HepG2 (cell line): ENCODE measurements around the gene PTGDS. TPM values are rescaled to one million over a fixed set of nuclear protein-coding genes. Genes with fewer than 3 reads are reported as not detected.

Experiments
- CCAR2 ChIP-seq: fragments of 200-400 bp; formaldehyde crosslinking; optimal IDR thresholded peaks from 2 replicates; pipeline ENCODE3; 2018; ENCODE audit warnings: low read depth, mild to moderate bottlenecking, low read length, moderate library complexity
- ESRRA ChIP-seq: sonication (generic); formaldehyde crosslinking; IDR thresholded peaks from 2 replicates; pipeline ENCODE4 v1.5.1; 2020; ENCODE audit warnings: mild to moderate bottlenecking, low read depth, missing genetic modification reagents
- KLF13 ChIP-seq: sonication (generic); formaldehyde crosslinking; IDR thresholded peaks from 2 replicates; pipeline ENCODE4 v1.4.0; 2020; ENCODE audit warnings: mild to moderate bottlenecking, missing genetic modification reagents
- PTBP1 ChIP-seq: fragments of 200-400 bp; formaldehyde crosslinking; IDR thresholded peaks from 2 replicates; pipeline ENCODE4 v1.6.1; 2018; ENCODE audit warnings: low read length, low read depth; ENCODE audit not compliant: poor library complexity, severe bottlenecking
- RNF219 ChIP-seq: sonication (generic); formaldehyde crosslinking; IDR thresholded peaks from 2 replicates; pipeline ENCODE4 v1.5.0; 2020; ENCODE audit warnings: mild to moderate bottlenecking, missing genetic modification reagents
- TSC22D2 ChIP-seq: sonication (generic); formaldehyde crosslinking; IDR thresholded peaks from 2 replicates; pipeline ENCODE4 v1.5.1; 2020; ENCODE audit warnings: missing genetic modification reagents, mild to moderate bottlenecking, borderline replicate concordance
- WIZ ChIP-seq: sonication (generic); formaldehyde crosslinking; IDR thresholded peaks from 2 replicates; pipeline ENCODE4 v1.5.1; 2020; ENCODE audit warnings: mild to moderate bottlenecking, missing genetic modification reagents
- ZFP90 ChIP-seq: sonication (generic); formaldehyde crosslinking; IDR thresholded peaks from 2 replicates; pipeline ENCODE4 v1.8.0; 2022; ENCODE audit warnings: missing genetic modification reagents, mild to moderate bottlenecking, inconsistent platforms, borderline replicate concordance
- ZHX1 ChIP-seq: sonication (generic); formaldehyde crosslinking; IDR thresholded peaks from 2 replicates; pipeline ENCODE4 v1.8.1; 2022; ENCODE audit warnings: low read depth, mild to moderate bottlenecking, missing genetic modification reagents
- ZNF225 ChIP-seq: sonication (generic); formaldehyde crosslinking; IDR thresholded peaks from 2 replicates; pipeline ENCODE4 v1.4.0; 2020; ENCODE audit warnings: mild to moderate bottlenecking, missing genetic modification reagents
- ZNF281 ChIP-seq: sonication (generic); formaldehyde crosslinking; IDR thresholded peaks from 2 replicates; pipeline ENCODE4 v1.4.0; 2020; ENCODE audit warnings: missing genetic modification reagents, borderline replicate concordance
- ZNF432 ChIP-seq: sonication (generic); formaldehyde crosslinking; IDR thresholded peaks from 2 replicates; pipeline ENCODE4 v1.5.0; 2020; ENCODE audit warnings: missing genetic modification reagents, mild to moderate bottlenecking, borderline replicate concordance
- ZNF580 ChIP-seq: IDR thresholded peaks from 2 replicates; pipeline ENCODE4 v1.6.1; 2016; ENCODE audit warnings: low read depth, borderline replicate concordance
- ZNF678 ChIP-seq: sonication (generic); formaldehyde crosslinking; IDR thresholded peaks from 2 replicates; pipeline ENCODE4 v1.4.0; 2020; ENCODE audit warnings: mild to moderate bottlenecking, missing genetic modification reagents
- polyA plus RNA-seq, 8 experiments: library from polyadenylated mRNA; depleted of rRNA in 3 of 8; stranded (reverse) in 7 of 8; unstranded in 1 of 8; fragments of >200 nt; fragmentation: Illumina TruSeq in 4 of 8; extraction: Trizol in 4 of 8; gene quantifications; 2 replicates each; pipeline versions ENCODE4 v1.2.1 to v1.2.3, GENCODE V29; 2011 to 2016; ENCODE audit warnings: low read depth in 4 of 8, missing spikeins in 1 of 8, mixed read lengths in 1 of 8; ENCODE audit not compliant: insufficient read depth in 1 of 8
- total RNA-seq, 5 experiments: library from RNA; depleted of rRNA; stranded (reverse); fragments of >200 nt; fragmentation: Illumina TruSeq; extraction: Trizol; gene quantifications; 2 replicates each; pipeline ENCODE4 v1.2.3, GENCODE V29; 2016; ENCODE audit warnings: low read depth in 1 of 5

PTGDS gene
- total and polyA plus RNA-seq, 2 of the 13 experiments (the other 11 are each of a cell fraction or from before 2014, with no cell fraction given) = 0.33 to 0.50 TPM

- TF ChIP-seq ZNF225 (CRISPR knock-in tag) (no peak), ZNF432 (CRISPR knock-in tag) (no peak), TSC22D2 (CRISPR knock-in tag) (no peak), ZNF281 (CRISPR knock-in tag) (no peak), PTBP1 (no peak), ESRRA (CRISPR knock-in tag) (no peak), CCAR2 (no peak), ZNF580 (CRISPR knock-in tag) (no peak), RNF219 (CRISPR knock-in tag) (no peak), ZFP90 (CRISPR knock-in tag) (0 out of 2 replicates have a peak, but pooled peaks have one; percentile 40), ZHX1 (CRISPR knock-in tag) (no peak), ZNF678 (CRISPR knock-in tag) (no peak), WIZ (CRISPR knock-in tag) (no peak), KLF13 (CRISPR knock-in tag) (no peak)
Observed at GRCh38 chr9:136996361-136997292, 19.3 kb downstream of the PTGDS start, which contains the start of gene CLIC3 (continued).
